H9 (cell line): Measurements from ENCODE around the gene AP3S2. TPM values are rescaled to one million over a fixed set of nuclear protein-coding genes. Genes with fewer than 3 reads are reported as not detected.

Experiments used
- DNase-seq: peaks from one replicate; pipeline ENCODE4 v3.0.0-alpha.2; 2017
- H2AFZ ChIP-seq: one replicate; pipeline ENCODE4 v1.6.1; 2013; ENCODE audit warnings: mild to moderate bottlenecking, low read length, control low read depth, moderate library complexity
- H2AK5ac ChIP-seq: 2 replicates; pipeline ENCODE4 v1.6.1; 2013; ENCODE audit warnings: low read length, control low read depth, mixed read lengths; ENCODE audit not compliant: insufficient read length
- H2BK120ac ChIP-seq: one replicate; pipeline ENCODE4 v1.6.1; 2013; ENCODE audit warnings: low read depth, mild to moderate bottlenecking, low read length, control low read depth, inconsistent platforms; ENCODE audit not compliant: poor library complexity, severe bottlenecking
- H2BK12ac ChIP-seq: 2 replicates; pipeline ENCODE4 v1.6.1; 2013; ENCODE audit warnings: low read length, control low read depth, mixed read lengths, low read depth; ENCODE audit not compliant: insufficient read length
- H2BK15ac ChIP-seq: 2 replicates; pipeline ENCODE4 v1.6.1; 2013; ENCODE audit warnings: low read depth, low read length, control low read depth
- H2BK20ac ChIP-seq: one replicate; pipeline ENCODE4 v1.6.1; 2013; ENCODE audit warnings: low read depth, mild to moderate bottlenecking, low read length, control low read depth, inconsistent platforms; ENCODE audit not compliant: poor library complexity, severe bottlenecking
- H2BK5ac ChIP-seq: 2 replicates; pipeline ENCODE4 v1.6.1; 2013; ENCODE audit warnings: low read length, control low read depth, mixed read lengths; ENCODE audit not compliant: insufficient read length
- H3K14ac ChIP-seq: 2 replicates; pipeline ENCODE4 v1.6.1; 2013; ENCODE audit warnings: low read length, control low read depth; ENCODE audit not compliant: insufficient read depth
- H3K18ac ChIP-seq: 2 replicates; pipeline ENCODE4 v1.6.1; 2013; ENCODE audit warnings: low read depth, mild to moderate bottlenecking, mixed read lengths, low read length, control low read depth; ENCODE audit not compliant: insufficient read length
- H3K23ac ChIP-seq: 2 replicates; pipeline ENCODE4 v1.6.1; 2013; ENCODE audit warnings: low read length, control low read depth, mixed read lengths, low read depth; ENCODE audit not compliant: insufficient read length
- H3K23me2 ChIP-seq: 2 replicates; pipeline ENCODE4 v1.6.1; 2013; ENCODE audit warnings: low read depth, mild to moderate bottlenecking, mixed read lengths, low read length, control low read depth; ENCODE audit not compliant: insufficient read length, poor library complexity, severe bottlenecking
- H3K27ac ChIP-seq: 2 replicates; pipeline ENCODE4 v1.5.1; 2013; ENCODE audit warnings: low read length, control low read depth, mixed read lengths, low read depth; ENCODE audit not compliant: insufficient read length
- H3K27me3 ChIP-seq: 2 replicates; pipeline ENCODE4 v1.6.1; 2013; ENCODE audit warnings: low read length, control low read depth, inconsistent platforms; ENCODE audit not compliant: insufficient read depth
- H3K4ac ChIP-seq: 2 replicates; pipeline ENCODE4 v1.6.1; 2013; ENCODE audit warnings: low read depth, mild to moderate bottlenecking, control low read depth, inconsistent platforms, low read length, moderate library complexity
- H3K4me1 ChIP-seq: 2 replicates; pipeline ENCODE4 v1.6.1; 2013; ENCODE audit warnings: low read length, control low read depth, inconsistent platforms; ENCODE audit not compliant: insufficient read depth
- H3K4me2 ChIP-seq: 2 replicates; pipeline ENCODE4 v1.6.1; 2013; ENCODE audit warnings: low read length, control low read depth, mixed read lengths; ENCODE audit not compliant: insufficient read length, insufficient read depth
- H3K56ac ChIP-seq: 2 replicates; pipeline ENCODE4 v1.6.1; 2013; ENCODE audit warnings: low read depth, mild to moderate bottlenecking, mixed read lengths, low read length, control low read depth; ENCODE audit not compliant: insufficient read length
- H3K79me1 ChIP-seq: 2 replicates; pipeline ENCODE4 v1.6.1; 2013; ENCODE audit warnings: low read depth, mild to moderate bottlenecking, moderate library complexity, low read length, control low read depth, inconsistent platforms; ENCODE audit not compliant: insufficient read depth, poor library complexity, severe bottlenecking
- H3K79me2 ChIP-seq: 2 replicates; pipeline ENCODE4 v1.6.1; 2013; ENCODE audit warnings: low read length, control low read depth, inconsistent platforms; ENCODE audit not compliant: insufficient read depth
- H3K9ac ChIP-seq: 2 replicates; pipeline ENCODE4 v1.6.1; 2013; ENCODE audit warnings: low read length, control low read depth, mixed read lengths; ENCODE audit not compliant: insufficient read length; ENCODE audit errors: extremely low read depth
- H3K9me3 ChIP-seq: one replicate; pipeline ENCODE4 v1.6.1; 2013; ENCODE audit warnings: low read depth, low read length, inconsistent platforms; ENCODE audit not compliant: control insufficient read depth
- H3T11ph ChIP-seq: one replicate; pipeline ENCODE4 v1.6.1; 2013; ENCODE audit warnings: mild to moderate bottlenecking, low read length, control low read depth, inconsistent platforms
- H4K20me1 ChIP-seq: one replicate; pipeline ENCODE4 v1.6.1; 2013; ENCODE audit not compliant: control insufficient read depth, insufficient read length, insufficient read depth
- H4K5ac ChIP-seq: 2 replicates; pipeline ENCODE4 v1.6.1; 2013; ENCODE audit warnings: low read depth, mild to moderate bottlenecking, mixed read lengths, low read length, control low read depth; ENCODE audit not compliant: insufficient read length
- H4K8ac ChIP-seq: replicated peaks from 2 replicates; pipeline ENCODE4 v1.6.1; 2013; ENCODE audit warnings: low read length, control low read depth, mixed read lengths, low read depth; ENCODE audit not compliant: insufficient read length
- H4K91ac ChIP-seq: 2 replicates; pipeline ENCODE4 v1.6.1; 2013; ENCODE audit warnings: low read depth, mild to moderate bottlenecking, moderate library complexity, mixed read lengths, low read length, control low read depth; ENCODE audit not compliant: insufficient read length
- H3K27ac Mint-ChIP-seq, 3 experiments: 2 replicates in 2 of 3; 3 replicates in 1 of 3; pipeline ENCODE4 v1.8.0; 2020 to 2021; ENCODE audit warnings: mixed read lengths in 3 of 3, mild to moderate bottlenecking in 1 of 3, moderate library complexity in 1 of 3
- H3K27me3 Mint-ChIP-seq: 2 replicates; pipeline ENCODE4 v1.8.0; 2021; ENCODE audit warnings: low read depth, mild to moderate bottlenecking, moderate library complexity, mixed read lengths
- H3K36me3 Mint-ChIP-seq, 3 experiments: 2 replicates in 2 of 3; 3 replicates in 1 of 3; pipeline ENCODE4 v1.8.0; 2020 to 2021; ENCODE audit warnings: low read depth in 3 of 3, mixed read lengths in 3 of 3; ENCODE audit not compliant: insufficient read depth in 1 of 3
- H3K4me1 Mint-ChIP-seq, 2 experiments: 2 replicates each; pipeline ENCODE4 v1.8.0; 2020; ENCODE audit warnings: mixed read lengths in 2 of 2
- H3K4me3 Mint-ChIP-seq, 2 experiments: 2 replicates in 1 of 2; 3 replicates in 1 of 2; pipeline ENCODE4 v1.8.0; 2020 to 2021; ENCODE audit warnings: mild to moderate bottlenecking in 2 of 2, mixed read lengths in 2 of 2, moderate library complexity in 1 of 2
- H3K9me3 Mint-ChIP-seq, 2 experiments: 2 replicates in 1 of 2; 3 replicates in 1 of 2; pipeline ENCODE4 v1.8.0; 2020; ENCODE audit warnings: mild to moderate bottlenecking in 2 of 2, mixed read lengths in 2 of 2, moderate library complexity in 1 of 2
- CTCF ChIP-seq: fragments of 200-600 bp; sonication (generic); conservative IDR thresholded peaks from 3 replicates; pipeline ENCODE4 v1.8.0; 2021; ENCODE audit warnings: antibody characterized with exemption, mild to moderate bottlenecking
- WGBS: extraction: QIAGEN DNeasy Blood & Tissue Kit; methylation state at CpG from one replicate; pipeline ENCODE4 v1.1.7; 2013; ENCODE audit warnings: missing lambda C conversion rate, low lambda C conversion rate, mixed read lengths; ENCODE audit not compliant: insufficient read length; ENCODE audit errors: extremely low coverage; 5-methylcytosine and 5-hydroxymethylcytosine counted together
- total RNA-seq: library from RNA; stranded (reverse); gene quantifications from 2 replicates; pipeline ENCODE4 v1.2.1, GENCODE V29; 2021

The AP3S2 gene
- total RNA-seq, 1 experiment from 2014 or later, result 33.9 TPM

DNA sequence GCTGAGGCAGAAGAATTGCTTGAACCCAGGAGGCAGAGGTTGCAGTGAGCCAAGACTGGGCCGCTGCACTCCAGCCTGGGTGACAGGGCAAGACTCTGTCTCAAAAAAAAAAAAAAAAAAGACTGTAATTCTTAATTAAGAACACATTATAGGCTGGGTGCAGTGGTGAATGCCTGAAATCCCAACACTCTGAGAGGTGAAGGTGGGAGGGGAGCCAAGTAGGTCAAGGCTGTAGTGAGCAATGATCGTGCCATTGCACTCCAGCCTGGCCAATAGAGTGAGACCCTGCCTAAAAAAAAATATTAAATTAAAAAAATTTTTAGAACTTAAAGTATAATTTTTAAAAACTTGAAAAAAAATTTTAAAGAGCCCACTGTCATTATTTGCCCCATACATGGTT lies 32.4 kb upstream of the AP3S2 start:
- Histone ChIP-seq H2AFZ (no peak overlapping the region), H2BK15ac (no peak overlapping the region), H2BK120ac (no peak overlapping the region), H2BK20ac (no peak overlapping the region), H4K5ac (no peak overlapping the region), H3K23me2 (no peaks in the 10 kb centered on the region), H2BK5ac (no peak overlapping the region), H3K9ac (no peak overlapping the region), H3K4ac (no peak overlapping the region), H4K91ac (no peak overlapping the region), H3K4me1 (no peaks in the 10 kb centered on the region), H3K79me1 (no peaks in the 10 kb centered on the region), H3K56ac (no peak overlapping the region), H2BK12ac (no peak overlapping the region), H3K4me2 (no peak overlapping the region), H3K9me3 (no peaks in the 10 kb centered on the region), H2AK5ac (no peak overlapping the region), H4K8ac (no peak overlapping the region), H3K79me2 (no peaks in the 10 kb centered on the region), H3K23ac (no peak overlapping the region), H4K20me1 (no peaks in the 10 kb centered on the region), H3K14ac (no peak overlapping the region), H3K27me3 (no peaks in the 10 kb centered on the region), H3K18ac (no peak overlapping the region), H3K27ac (no peak overlapping the region), H3T11ph (no peak overlapping the region)
- WGBS, result no CpG with 5 or more reads among the region's 2 CpGs
- DNase-seq, result no peak
- Mint-ChIP-seq H3K27me3 (no peaks in the 10 kb centered on the region), H3K4me3 (no peak overlapping the region), H3K27ac (no peak overlapping the region), H3K9me3 (no peaks in the 10 kb centered on the region), H3K36me3 (no peaks in the 10 kb centered on the region), H3K4me1 (no peaks in the 10 kb centered on the region)
- TF ChIP-seq CTCF, result no peak
